NCI-H1417 treated with DMSO at 0.1 percent for 48 hours (cell line): ENCODE measurements around the gene P2RY6.
"Not testable (repeated sequence)": the region's sequence is repeated elsewhere in the genome, so short reads cannot be mapped to it uniquely, and the experiment has no call there.

Experiments
- DNase-seq: peaks from one replicate; lab custom pipeline; 2025; lab: John Stamatoyannopoulos, UW

P2RY6 gene

DNA sequence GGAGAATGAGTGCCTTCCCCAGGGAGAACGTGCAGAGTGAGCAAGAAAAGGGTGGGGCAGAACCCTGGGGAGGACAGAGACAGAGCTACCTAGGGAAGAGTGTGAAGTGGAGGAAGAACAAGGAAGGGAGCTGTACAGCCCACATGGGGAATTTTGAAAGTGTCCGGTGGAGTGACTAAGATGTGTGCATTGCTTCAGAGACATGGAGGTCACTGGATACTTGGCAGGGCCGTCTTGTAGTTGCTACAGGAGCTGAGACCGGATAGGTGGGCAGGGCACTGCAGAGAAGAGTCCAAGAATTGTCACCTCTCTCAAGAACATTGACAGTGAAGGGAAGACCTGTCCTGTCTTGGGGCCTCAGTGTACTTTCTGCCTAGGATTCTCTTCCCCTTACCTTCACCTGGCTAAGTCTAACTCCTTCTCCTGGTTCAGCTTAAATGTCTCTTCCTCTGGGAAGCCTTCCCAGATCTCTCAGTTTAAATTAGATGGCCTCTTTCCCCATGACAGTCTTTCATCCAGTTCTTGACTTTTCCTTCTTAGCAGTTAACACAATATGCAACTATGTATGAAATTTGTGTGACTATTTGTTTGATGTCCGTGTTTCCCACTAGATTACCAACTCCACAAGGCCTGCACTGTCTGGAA is 9.2 kb upstream of the P2RY6 start:
- no peak for DNase-seq

DNA sequence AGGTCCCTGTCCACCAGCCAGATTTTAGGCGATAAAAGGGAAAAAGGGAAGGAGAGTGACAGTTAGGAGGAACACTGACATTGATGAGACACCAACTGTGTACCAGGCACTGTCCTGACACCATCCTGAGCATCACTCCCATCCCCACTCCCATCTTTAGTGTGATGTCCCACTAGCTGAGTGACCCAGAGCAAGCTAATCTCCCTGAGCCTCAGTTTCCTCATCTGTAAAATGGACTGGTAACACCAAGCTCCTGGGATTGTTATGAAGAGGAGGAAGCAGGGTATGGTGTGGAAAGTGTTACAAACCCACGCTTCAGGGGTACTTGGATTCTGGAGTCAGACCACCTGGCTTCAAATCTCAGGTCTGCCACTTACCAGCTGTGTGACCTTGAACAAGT is 8.5 kb upstream of the P2RY6 start:
- no peak for DNase-seq

DNA sequence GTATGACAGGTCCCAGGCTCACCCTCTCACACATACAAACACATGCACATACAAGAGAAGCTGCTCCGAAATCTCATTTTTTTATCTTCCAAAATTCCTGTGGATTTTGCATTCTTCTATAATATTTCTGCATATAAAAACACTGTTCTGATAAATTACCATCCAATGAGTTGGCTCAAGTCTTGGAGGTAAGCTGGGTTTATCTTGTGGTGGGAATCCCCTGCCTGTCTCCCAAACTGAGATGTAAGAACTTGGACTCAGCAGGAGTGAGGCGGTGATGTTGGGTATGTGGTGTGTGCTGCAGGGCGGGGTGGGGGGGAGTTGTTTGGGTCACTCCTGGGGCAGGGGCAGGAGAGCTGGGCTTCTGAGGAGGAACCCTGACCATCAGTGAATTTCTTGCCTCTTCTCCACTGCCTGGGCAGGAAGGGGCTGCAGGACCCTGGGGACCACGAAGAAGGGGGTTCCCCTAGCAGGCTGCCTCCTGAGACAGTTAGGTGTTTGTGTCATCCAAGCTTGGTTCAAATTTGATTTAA is 6.8 kb upstream of the P2RY6 start:
- no peak for DNase-seq

DNA sequence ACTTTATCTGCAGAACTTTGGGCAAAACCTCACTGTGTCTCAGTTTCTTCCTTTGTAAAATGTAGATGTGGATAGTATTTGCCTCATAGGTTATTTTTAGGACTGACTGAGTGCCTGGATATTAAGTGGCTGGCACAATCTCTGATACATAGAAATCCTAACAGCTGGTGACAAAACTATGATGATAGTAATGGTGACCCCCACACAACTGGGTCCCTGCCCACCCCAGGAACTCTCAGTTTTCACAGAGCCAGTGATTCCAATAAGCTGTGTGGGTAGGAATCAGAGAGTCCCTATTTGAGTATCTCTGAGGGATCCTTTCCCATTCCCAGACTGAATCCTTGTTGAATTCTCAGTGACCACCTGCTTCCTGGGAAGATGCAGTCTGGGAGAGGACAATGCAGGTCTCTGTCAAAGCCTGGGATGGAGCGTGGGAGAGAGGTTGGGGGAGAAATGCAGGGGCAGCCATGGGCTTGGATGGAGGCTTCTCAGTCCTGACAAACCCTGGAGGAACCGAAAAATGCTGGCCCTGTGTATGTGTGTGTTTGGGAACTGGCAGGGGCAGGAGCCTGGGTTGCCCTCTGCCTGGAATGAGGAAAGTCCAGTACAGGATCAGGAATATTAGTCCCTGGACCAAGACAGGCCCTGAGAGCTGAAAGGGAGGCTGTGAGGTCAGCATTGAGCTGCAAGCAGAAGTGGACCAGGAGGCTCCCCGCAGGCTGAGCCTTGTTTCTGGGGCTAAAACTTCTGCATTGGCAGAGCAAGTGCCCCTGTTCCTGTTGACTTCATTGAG is 6.1 kb upstream of the P2RY6 start:
- no peak for DNase-seq

DNA sequence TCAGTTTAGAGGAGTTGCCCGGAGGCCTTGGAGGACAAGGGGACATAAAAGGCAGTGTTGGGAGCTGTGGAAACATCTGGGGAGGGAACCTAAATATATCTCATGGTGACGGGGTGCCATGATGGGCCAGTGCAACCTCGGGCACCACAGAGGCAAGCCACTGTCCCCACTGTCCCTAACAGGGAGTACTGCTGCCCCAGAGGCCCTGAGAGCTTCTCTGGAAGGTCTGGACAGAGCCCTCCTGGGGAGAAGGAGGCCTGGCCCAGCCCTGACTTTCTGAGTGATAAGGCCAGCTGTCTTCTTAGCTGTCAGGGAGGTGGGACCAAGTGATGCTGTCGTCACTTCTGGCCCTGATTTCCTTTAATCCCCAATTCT is 5.5 kb upstream of the P2RY6 start:
- DNase-seq, result no peak

DNA sequence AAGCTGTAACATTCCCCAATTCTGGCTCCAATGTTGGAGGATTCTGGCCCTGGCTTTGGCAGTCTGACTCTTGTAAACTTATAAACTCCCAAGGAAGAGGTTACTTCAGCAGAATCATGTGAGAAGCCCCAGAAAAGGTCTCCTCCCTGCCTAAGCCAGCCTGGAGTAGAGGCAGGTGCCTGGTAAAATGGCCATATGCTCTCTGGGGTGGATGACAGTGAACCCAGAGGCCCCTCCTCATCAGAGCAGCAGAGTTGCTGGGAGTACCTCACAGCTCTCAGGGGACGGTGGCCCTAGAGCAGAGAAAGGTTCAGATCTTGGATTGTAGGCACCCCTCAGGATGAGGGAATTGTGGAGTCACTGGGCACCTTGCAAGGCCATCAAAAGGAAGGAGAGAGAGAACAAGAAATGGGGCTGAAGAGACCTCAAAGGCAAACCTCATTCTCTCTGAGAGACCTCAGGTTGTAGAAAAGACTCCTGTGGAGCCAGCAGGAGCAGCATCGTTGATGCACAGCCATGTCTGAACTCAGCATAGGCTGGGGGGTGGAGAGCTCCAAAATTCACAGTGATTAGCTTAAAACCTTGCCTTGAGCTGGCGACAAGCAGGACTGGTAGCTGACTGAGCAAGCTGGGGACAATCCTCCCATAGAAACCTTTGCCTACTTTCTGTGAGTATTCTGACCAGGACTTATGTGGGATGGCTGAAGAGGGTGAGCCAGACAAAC is 4.9 kb upstream of the P2RY6 start:
- DNase-seq, result no peak

DNA sequence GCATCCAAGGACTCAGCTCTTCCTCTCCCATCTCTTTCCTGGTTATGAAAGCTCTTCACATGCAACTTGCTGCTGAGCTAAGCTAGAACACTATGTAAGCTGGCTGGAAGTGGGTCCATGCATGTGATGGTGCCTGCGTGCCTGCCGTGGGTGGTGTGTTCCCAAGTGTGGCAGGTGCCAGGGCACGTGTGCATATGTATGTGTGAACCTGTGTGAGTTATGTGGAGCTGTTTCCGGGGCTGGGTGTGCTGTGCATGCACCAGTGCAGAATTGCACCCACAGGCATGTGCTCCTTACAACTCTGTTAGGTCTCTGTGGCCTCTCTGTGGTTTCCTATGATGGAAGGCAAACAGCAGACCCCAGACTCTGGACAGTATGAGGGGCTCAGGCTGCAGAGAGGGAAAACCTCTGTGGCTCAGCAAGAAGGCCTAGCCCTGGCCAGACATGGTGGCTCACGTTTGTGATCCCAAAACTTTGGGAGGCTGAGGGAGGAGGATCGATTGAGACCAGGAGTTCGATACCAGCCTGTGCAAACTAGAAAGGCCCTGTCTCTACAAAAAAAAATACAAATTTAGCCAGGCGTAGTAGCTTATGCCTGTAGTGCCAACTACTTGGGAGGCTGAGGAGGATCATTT is 4.1 kb upstream of the P2RY6 start:
- no peak for DNase-seq

DNA sequence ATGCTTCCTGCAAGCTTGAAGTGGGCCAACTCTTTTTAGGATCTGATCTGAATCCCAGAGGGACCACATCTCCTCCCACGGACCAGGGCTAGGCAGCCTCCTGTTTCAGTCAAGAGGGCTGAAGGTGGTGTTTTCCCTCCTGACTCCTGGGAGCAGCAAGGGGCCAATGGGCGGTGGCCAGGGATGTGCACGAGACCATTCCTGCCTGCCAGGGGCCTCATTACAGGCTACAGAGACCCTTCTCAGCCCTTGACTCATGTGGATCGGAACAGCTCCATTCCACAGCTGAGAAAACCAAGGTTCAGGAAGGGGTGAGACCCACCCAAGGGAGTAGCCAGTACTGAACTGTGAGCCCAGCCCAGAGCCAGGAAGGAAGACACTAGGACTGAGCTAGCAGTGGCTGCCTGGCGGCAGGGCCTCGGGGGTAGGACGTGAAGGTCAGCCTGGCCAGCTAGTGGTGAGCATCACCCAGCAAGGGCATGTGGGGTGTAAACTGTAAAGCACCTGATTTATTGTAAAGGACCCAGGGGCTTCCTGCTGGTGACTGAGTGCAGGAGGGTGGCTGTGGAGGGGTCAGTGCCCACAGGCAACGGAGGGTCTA is 3.4 kb upstream of the P2RY6 start:
- DNase-seq, result no peak

DNA sequence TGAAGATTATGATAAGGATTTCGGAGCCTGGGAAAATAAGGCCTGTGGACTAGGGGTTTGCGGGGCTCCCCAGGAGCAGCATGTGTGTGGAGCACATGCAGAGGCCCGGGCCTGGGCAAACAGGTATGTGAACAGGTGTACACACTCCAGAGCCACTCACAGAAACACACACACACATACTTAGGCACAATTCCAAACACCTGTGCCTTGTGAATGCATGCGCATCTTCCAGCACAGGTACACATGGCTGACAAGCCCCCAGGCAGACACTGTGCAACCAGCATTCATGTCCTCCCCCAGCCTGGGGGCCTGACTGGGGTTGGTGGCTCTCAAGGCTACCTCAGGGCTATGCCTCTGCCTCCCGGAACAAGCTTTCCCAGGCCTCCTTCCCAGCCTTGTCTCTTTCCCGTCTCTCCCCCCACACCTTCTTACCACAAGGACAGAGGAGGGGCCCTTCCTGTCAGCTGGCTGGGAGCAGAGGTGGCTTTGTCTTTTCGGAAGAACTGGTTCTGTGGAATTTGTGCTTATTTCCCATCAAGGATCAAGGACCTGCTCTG is 2.6 kb upstream of the P2RY6 start:
- no peak for DNase-seq

DNA sequence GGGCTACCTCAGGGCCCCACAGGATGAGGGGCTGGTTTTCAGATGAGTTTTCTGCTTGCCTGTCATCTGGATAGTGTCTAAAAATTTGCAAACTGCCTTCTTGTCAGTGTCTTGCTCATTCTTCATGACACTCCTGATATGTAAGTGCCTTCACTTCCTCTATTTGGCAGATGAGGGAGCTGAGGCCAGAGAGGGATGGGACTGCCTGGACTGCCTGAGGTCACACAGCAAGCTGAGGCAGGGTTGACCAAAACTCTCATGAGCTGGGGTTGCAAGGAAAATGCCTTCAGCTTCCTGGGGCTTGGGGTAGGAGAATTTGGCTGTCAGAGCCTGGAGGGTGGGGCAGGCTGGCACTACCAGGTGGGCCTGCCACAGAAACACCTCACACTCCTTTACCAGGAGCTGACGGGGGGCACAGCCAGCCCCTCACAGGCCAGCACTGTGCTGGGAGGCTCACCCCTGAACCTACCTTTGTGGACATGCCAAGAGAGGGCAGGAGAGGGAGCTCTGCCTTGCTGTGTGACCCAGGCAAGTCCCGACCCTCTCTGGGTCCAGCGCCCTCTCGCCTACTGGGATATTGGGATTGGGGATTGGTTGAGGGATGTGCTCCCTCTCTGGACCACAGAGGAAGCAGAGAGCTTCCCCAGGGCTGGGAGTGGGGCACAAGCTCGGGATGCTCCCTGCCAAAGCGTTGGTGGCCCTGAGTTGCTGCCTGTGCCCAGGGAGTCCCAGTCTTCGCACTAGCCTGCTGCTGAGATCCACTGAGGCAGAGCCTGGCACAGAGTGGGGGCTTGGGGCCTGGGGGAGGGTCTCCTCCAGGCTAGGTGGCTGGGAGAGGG is 1.9 kb upstream of the P2RY6 start:
- DNase-seq, result no peak

DNA sequence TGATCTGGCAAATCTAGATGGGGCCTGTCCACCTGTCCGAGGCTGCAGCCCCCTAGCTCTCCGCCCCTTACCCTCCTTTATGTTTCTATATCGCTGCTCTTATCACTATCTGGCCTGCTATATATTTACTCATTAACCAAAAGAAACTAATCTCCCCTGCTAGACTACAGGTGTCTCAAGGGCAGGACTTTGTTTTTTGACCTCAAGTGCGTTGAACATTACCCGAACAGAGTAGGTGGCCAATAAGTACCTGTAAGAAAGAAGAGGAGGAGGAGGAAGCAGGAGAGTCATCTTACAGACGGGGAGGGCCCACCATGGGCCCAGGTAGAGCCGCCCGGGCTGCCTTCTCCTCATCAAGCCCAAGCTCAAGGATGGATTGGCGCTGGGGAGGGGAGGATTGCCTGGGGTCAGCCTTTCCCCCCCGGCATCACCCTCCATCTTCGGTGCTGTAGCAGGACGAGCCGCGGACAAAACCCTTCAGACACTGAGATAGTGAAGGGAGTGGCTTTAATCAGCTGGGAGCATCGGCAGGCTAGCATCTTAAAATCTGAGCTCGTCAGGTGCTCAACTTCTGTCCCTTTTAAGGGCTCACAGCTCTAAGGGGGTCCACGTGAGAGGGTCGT is 1.2 kb upstream of the P2RY6 start:
- no peak for DNase-seq

DNA sequence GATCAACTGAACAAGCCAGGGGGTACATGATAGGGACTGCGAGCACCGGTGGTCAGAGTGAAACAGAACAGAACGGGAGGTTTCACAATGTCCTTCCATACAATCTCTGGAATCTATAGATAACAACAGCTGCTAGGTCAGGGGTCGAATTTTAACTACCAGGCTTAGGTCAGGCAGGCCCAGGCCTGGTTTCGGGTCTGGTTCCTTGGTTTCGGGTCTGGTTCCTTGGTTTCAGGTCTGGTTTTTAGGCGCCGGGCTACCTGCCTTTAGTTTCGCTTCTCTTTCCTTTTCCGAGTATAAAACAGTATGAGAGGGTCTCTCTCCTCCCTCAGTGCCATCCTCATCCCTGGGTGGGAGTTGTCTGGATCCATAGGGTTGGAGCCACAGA is 666 bp upstream of the P2RY6 start:
- DNase-seq, result not testable (repeated sequence)

DNA sequence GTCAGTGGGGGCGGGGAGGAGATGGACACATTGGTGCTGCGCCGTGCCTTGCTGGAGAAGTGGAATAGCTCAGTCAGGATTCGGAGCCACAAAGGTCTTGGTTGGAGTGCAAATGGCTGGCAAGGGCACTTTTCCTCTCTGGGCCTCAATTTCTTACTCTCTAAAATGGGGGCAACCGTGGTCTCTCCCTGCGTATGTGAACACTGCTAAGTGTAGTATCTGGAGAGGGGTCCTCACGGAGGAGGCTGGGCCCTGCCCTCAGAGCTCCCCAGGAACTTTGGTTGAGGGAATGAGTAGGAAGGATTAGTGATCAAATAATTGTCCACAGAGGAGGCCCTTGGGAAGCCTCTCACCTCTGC is 521 bp downstream of the P2RY6 start:
- DNase-seq, result no peak

DNA sequence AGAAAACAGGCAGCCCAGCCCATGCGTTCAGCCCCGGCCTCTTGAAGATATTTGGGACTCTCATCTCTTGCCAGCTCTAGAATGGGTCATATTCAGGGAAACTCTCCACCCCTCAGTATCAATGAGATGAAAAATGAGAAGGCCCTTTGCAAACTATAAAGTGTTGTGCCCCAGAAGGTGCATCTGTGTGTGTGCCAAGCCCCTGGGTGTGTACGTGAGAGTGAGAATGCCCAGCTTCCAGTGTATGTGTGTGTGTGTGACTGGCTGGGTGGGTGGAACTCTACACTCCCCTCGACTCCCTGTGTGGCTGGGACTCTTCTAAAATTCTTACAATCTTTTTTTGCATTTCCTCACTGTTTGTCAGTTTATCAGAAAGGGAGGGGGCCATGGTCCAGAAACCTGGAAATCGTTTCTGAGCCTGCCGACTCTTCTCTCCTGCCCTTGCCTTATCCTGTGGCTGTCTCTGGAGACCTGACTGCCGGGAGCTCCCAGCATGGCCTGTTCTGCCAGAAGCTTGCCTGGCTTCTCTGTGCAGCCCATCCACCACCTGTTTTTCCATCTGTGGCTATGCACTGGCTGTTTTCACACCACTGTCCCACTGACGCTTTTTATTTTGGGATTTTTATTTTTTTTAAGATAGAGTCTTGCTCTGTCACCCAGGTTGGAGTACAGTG is 1.2 kb downstream of the P2RY6 start:
- DNase-seq, result no peak

DNA sequence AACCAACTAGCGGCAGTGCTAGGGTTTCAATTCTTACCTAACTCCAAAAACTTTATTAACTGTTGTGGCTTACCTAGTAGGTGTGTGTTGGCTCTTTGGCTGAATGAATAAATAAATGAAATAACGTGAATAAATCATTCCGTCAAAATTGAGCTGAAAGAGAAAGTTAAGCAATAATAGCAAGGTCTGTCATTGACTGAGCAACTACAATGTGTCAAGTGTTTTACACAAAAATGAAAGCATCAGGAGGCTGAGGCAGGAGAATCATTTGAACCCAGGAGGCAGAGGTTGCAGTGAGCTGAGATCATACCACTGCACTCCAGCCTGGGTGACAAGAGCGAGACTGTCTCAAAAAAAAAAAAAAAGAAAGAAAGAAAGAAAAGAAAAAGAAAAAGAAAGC is 2.1 kb downstream of the P2RY6 start:
- DNase-seq, result not testable (repeated sequence)

DNA sequence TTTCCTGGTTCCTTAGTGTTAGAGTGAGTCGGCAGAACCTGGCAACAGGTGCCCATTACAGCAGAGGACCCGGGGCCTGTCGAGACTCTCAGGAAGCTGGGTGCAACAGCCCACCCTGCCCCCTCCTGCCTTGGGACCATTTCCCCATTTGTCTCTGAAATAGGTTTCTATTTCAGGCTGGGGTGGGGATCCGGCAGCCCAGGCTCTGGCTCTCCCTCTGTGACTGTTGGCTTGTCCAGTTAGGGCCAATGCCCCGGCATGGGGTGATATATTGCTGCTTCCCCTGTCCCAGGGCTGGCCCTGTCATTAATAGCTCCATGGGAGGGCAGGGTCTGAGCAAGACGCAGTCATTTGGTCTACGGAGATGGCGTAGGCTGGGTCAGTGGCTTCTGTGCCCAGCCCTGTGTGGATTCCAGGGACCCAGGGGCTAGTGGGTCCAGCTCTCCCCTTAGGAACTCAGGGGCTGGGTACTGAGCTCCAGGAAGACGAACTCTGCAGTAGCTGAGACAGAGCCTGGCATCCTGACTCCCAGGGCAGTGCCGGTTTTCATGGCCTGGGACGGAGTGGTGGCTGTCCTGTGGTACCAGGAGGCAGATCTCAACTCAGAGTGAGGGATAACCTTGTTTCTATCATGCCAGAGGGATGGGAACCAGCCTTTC is 2.7 kb downstream of the P2RY6 start:
- DNase-seq, result no peak

DNA sequence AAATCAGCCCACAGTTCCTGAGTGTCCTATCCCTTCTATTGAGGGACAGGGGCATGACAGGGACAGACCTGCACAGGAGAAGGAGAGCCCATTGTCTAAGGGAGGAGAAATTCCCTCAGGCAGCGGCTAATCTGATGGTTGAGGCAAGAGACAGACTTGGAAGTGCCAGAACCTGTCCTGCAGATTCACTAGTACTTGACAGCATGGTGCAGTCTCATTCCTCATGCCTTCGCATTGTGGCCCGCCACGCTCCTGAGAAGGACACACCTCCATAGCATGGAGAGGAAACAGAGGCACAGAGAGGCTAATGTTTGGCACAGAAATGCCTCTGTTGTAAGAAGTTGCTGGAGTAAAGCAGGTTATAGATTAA is 3.2 kb downstream of the P2RY6 start:
- DNase-seq, result no peak

DNA sequence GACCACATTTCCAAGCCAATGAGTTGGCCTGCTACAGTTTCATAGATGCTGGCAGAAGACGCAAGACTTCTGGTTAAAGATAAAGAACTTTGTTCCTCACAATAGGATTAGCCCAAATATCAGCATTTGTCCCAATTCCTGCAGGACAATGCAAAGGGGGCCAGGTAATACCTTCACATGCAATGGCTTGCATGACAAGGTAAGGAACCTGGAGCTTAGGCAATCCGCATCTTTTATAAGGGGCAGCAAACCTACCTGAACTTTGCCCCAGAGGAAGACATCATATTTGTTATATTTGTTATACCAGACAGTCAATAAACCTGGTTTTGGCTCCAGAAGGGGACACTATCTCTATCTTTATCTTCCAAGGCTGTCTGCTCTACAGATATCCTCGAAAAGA is 5.3 kb downstream of the P2RY6 start:
- no peak for DNase-seq

DNA sequence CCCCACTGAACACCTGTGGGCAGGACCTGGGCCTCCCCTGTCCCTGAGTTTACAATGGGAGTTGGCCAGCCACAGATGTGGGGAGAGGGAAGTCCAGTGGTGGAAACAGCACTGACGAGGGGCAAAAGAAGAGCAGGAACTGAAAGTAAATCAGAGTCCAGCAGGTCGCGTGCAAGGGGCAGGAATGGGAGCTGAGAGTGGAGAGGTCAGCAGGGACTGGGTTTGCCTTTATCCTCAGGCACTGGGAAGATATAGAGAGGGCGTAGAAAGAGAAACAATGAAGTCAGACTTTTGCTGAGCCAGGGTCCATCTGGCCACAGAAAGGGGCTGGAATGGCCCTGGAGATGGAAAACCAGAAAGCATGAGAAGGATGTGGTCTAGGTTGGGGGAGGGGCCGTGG is 8.5 kb downstream of the P2RY6 start:
- no peak for DNase-seq
